GM23338 (cell line): Measurements from ENCODE around the gene OBSCN. TPM values are rescaled to one million over a fixed set of nuclear protein-coding genes. Genes with fewer than 3 reads are reported as not detected.

Experiments used
- ATAC-seq: fragments of 200-7000 bp; cut with Tn5 transposase; 3 replicates; pipeline ENCODE4 v1.9.1; 2020
- DNase-seq: peaks from one replicate; pipeline ENCODE4 v3.0.0-alpha.2; 2015; ENCODE audit warnings: low spot score
- H2AFZ ChIP-seq: fragments of 200-600 bp; sonication (generic); 2 replicates; pipeline ENCODE4 v1.8.0; 2016; ENCODE audit warnings: antibody characterized with exemption, mild to moderate bottlenecking, moderate library complexity
- H3F3A ChIP-seq: fragments of 200-600 bp; sonication (generic); replicated peaks from 2 replicates; pipeline ENCODE4 v1.8.0; 2017; ENCODE audit warnings: antibody characterized with exemption, mixed run types, low read depth
- H3K27ac ChIP-seq: fragments of 200-600 bp; sonication (generic); 2 replicates; pipeline ENCODE4 v1.6.1; 2016; ENCODE audit warnings: low read depth
- H3K27me3 ChIP-seq: fragments of 200-600 bp; sonication (generic); 2 replicates; pipeline ENCODE4 v1.8.0; 2016; ENCODE audit warnings: mild to moderate bottlenecking, mixed run types, moderate library complexity; ENCODE audit not compliant: insufficient read depth
- H3K36me3 ChIP-seq: fragments of 200-600 bp; sonication (generic); 2 replicates; pipeline ENCODE4 v1.8.0; 2016; ENCODE audit warnings: mild to moderate bottlenecking; ENCODE audit not compliant: insufficient read depth
- H3K4me1 ChIP-seq: fragments of 200-600 bp; sonication (generic); 2 replicates; pipeline ENCODE4 v1.8.0; 2016; ENCODE audit warnings: mild to moderate bottlenecking, moderate library complexity; ENCODE audit not compliant: insufficient read depth
- H3K4me2 ChIP-seq: fragments of 200-600 bp; sonication (generic); 2 replicates; pipeline ENCODE4 v1.7.1; 2017; ENCODE audit warnings: mixed run types
- H3K4me3 ChIP-seq: fragments of 200-600 bp; sonication (generic); 2 replicates; pipeline ENCODE4 v1.6.1; 2016; ENCODE audit warnings: mixed run types
- H3K79me2 ChIP-seq: fragments of 200-600 bp; sonication (generic); replicated peaks from 2 replicates; pipeline ENCODE4 v1.8.0; 2017; ENCODE audit warnings: mild to moderate bottlenecking; ENCODE audit not compliant: insufficient read depth
- H3K9me2 ChIP-seq: fragments of 200-600 bp; sonication (generic); 2 replicates; pipeline ENCODE4 v1.8.0; 2017; ENCODE audit not compliant: insufficient read depth
- H4K20me1 ChIP-seq: fragments of 200-600 bp; sonication (generic); replicated peaks from 2 replicates; pipeline ENCODE4 v1.8.0; 2017; ENCODE audit warnings: mild to moderate bottlenecking; ENCODE audit not compliant: insufficient read depth
- H3K27ac Mint-ChIP-seq: 2 replicates; pipeline ENCODE4 v1.8.0; 2020; ENCODE audit warnings: inconsistent platforms, mild to moderate bottlenecking, moderate library complexity, mixed read lengths
- H3K27me3 Mint-ChIP-seq: 3 replicates; pipeline ENCODE4 v1.8.0; 2022; ENCODE audit warnings: low read depth, mild to moderate bottlenecking, moderate library complexity, mixed read lengths, inconsistent platforms; ENCODE audit not compliant: insufficient read depth, poor library complexity
- H3K36me3 Mint-ChIP-seq: 3 replicates; pipeline ENCODE4 v1.8.0; 2021; ENCODE audit warnings: low read depth, mild to moderate bottlenecking, inconsistent platforms, moderate library complexity, mixed read lengths
- H3K4me1 Mint-ChIP-seq: 3 replicates; pipeline ENCODE4 v1.8.0; 2020; ENCODE audit warnings: mild to moderate bottlenecking, inconsistent platforms, mixed read lengths
- H3K4me3 Mint-ChIP-seq: 3 replicates; pipeline ENCODE4 v1.8.0; 2021; ENCODE audit warnings: moderate library complexity, mild to moderate bottlenecking, inconsistent platforms, mixed read lengths
- H3K9me3 Mint-ChIP-seq: 3 replicates; pipeline ENCODE4 v1.8.0; 2020; ENCODE audit warnings: moderate library complexity, mild to moderate bottlenecking, inconsistent platforms, mixed read lengths
- CREB1 ChIP-seq: fragments of 250-450 bp; sonication (Bioruptor Pico); IDR thresholded peaks from 2 replicates; pipeline ENCODE4 v1.5.0; 2020; ENCODE audit warnings: low read depth, mild to moderate bottlenecking, moderate library complexity
- NANOG ChIP-seq: IDR thresholded peaks from 2 replicates; pipeline ENCODE4 v1.6.1; 2016; ENCODE audit warnings: antibody characterized with exemption, borderline replicate concordance
- POLR2AphosphoS5 ChIP-seq: IDR thresholded peaks from 2 replicates; pipeline ENCODE4 v1.6.1; 2016; ENCODE audit warnings: antibody characterized with exemption, low read depth
- ZNF114 ChIP-seq: fragments of 250-450 bp; sonication (Bioruptor Pico); IDR thresholded peaks from 2 replicates; pipeline ENCODE4 v1.5.0; 2020; ENCODE audit warnings: mild to moderate bottlenecking, moderate library complexity
- ZNF331 ChIP-seq: fragments of 250-450 bp; sonication (Bioruptor Pico); IDR thresholded peaks from 2 replicates; pipeline ENCODE4 v1.5.0; 2020; ENCODE audit warnings: low read depth, mild to moderate bottlenecking, moderate library complexity
- polyA plus RNA-seq: library from polyadenylated mRNA; unstranded; fragments of >200 nt; fragmentation: Nextera tagmentation; extraction: Ambion mirVana; gene quantifications from 2 replicates; pipeline ENCODE4 v1.2.1, GENCODE V29; 2016
- total RNA-seq: library from RNA; depleted of rRNA; stranded (reverse); fragments of >200 nt; shearing (Covaris generic); gene quantifications from 2 replicates; pipeline ENCODE4 v1.2.3, GENCODE V29; 2014
- TF ChIP-seq, protein P1 (sequence below), 2 experiments: fragments of 200-600 bp in 1 of 2; sonication (generic) in 1 of 2; conservative IDR thresholded peaks; 2 replicates each; pipeline versions ENCODE4 v1.5.1 to v1.6.1; 2016 to 2017; ENCODE audit warnings: antibody characterized with exemption in 2 of 2, low read depth in 2 of 2, mild to moderate bottlenecking in 2 of 2, moderate library complexity in 1 of 2

The OBSCN gene
- total and polyA plus RNA-seq, 2 experiments from 2014 or later = 8.4 to 38.5 TPM

GRCh38 chr1:228170666-228171065, 37.2 kb upstream of the OBSCN start:
- H3K4me3 Mint-ChIP-seq = no peak overlapping the region
- Histone ChIP-seq H3K4me1 (no peaks in the 10 kb centered on the region; the same call in 1 of the 2 replicates), H3K79me2 (peaks cover 19% of the 10 kb centered on the region), H3K9me2 (no peaks in the 10 kb centered on the region), H3K27me3 (no peaks in the 10 kb centered on the region), H3F3A (peaks cover 6% of the 10 kb centered on the region; the same call in 1 of the 2 replicates), H3K36me3 (no peaks in the 10 kb centered on the region), H3K4me3 (no peak overlapping the region), H4K20me1 (no peaks in the 10 kb centered on the region; the same call in 1 of the 2 replicates), H2AFZ (no peak overlapping the region), H3K4me2 (no peak overlapping the region), H3K27ac (no peak overlapping the region)
- DNase-seq = no peak
- H3K4me1 Mint-ChIP-seq = peaks cover 3% of the 10 kb centered on the region; the same call in 1 of the 3 replicates
- TF ChIP-seq POLR2AphosphoS5 (no peak), ZNF114 (no peak), ZNF331 (no peak)
- ATAC-seq = no peak
- H3K27ac Mint-ChIP-seq = no peak overlapping the region
- H3K27me3 Mint-ChIP-seq = peaks cover 2% of the 10 kb centered on the region
- H3K9me3 Mint-ChIP-seq = no peaks in the 10 kb centered on the region; the same call in 2 of the 3 replicates
- H3K36me3 Mint-ChIP-seq = no peaks in the 10 kb centered on the region; the same call in 2 of the 3 replicates

DNA sequence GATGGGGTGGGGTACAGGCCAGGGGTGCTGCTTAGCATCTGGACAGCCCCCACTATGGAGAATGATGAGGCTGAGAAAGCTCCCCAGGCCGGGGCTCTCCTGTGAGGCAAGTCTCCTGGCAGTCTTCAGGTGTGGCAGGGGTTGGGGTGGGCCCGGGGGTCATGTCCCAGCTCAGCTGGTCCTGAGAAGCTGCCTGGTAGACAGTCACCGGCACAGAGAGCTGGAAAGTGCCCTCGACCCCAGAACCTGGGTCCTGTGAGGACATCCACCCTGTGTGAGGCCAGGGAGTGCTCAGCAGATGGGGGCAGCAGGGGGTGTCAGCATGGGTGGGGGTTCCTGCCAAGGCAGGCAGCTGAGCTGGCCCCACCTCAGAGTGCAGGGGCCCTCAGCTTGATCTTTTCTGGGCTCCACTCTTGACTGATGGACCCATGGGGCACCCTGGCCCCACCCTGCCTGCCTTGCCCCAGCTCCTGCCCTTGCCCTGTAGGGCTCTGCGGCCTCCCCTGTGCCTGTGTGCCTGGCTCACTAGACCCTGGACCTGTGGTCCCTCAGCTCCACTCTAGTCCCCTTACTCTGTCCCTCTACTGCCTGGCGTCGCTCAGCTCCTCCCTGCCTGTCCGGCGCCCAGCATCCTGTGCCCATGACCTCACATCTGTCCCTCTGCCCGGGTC, 36.5 kb upstream of the OBSCN start:
- no peak overlapping the region for H3K27ac Mint-ChIP-seq
- Histone ChIP-seq H3K4me2 (no peak overlapping the region), H2AFZ (no peak overlapping the region), H3F3A (peaks cover 6% of the 10 kb centered on the region; the same call in 1 of the 2 replicates), H3K9me2 (no peaks in the 10 kb centered on the region), H3K27me3 (no peaks in the 10 kb centered on the region), H3K4me1 (no peaks in the 10 kb centered on the region; the same call in 1 of the 2 replicates), H4K20me1 (no peaks in the 10 kb centered on the region; the same call in 1 of the 2 replicates), H3K36me3 (no peaks in the 10 kb centered on the region), H3K27ac (no peak overlapping the region), H3K79me2 (peaks cover 19% of the 10 kb centered on the region), H3K4me3 (no peak overlapping the region)
- H3K9me3 Mint-ChIP-seq = no peaks in the 10 kb centered on the region; the same call in 2 of the 3 replicates
- no peaks in the 10 kb centered on the region; the same call in 2 of the 3 replicates for H3K36me3 Mint-ChIP-seq
- no peak overlapping the region for H3K4me3 Mint-ChIP-seq
- DNase-seq (no peak), ATAC-seq (no peak)
- H3K4me1 Mint-ChIP-seq = peaks cover 3% of the 10 kb centered on the region; the same call in 1 of the 3 replicates
- peaks cover 2% of the 10 kb centered on the region for H3K27me3 Mint-ChIP-seq
- TF ChIP-seq, protein P1, sequence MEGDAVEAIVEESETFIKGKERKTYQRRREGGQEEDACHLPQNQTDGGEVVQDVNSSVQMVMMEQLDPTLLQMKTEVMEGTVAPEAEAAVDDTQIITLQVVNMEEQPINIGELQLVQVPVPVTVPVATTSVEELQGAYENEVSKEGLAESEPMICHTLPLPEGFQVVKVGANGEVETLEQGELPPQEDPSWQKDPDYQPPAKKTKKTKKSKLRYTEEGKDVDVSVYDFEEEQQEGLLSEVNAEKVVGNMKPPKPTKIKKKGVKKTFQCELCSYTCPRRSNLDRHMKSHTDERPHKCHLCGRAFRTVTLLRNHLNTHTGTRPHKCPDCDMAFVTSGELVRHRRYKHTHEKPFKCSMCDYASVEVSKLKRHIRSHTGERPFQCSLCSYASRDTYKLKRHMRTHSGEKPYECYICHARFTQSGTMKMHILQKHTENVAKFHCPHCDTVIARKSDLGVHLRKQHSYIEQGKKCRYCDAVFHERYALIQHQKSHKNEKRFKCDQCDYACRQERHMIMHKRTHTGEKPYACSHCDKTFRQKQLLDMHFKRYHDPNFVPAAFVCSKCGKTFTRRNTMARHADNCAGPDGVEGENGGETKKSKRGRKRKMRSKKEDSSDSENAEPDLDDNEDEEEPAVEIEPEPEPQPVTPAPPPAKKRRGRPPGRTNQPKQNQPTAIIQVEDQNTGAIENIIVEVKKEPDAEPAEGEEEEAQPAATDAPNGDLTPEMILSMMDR (conservative IDR thresholded peaks at IDR 0.05; ENCODE audit: low read depth in 2 of 2) = no peak
- TF ChIP-seq NANOG (no peak), CREB1 (CRISPR knock-in tag) (no peak), ZNF114 (no peak)
